Neural progenitor cell (in vitro differentiated cells): Measurements from ENCODE around the gene WDR45.

Experiments
- CTCF ChIP-seq: fragments of 200-600 bp; sonication (generic); IDR thresholded peaks from 2 replicates; pipeline ENCODE4 v1.5.1; 2017; ENCODE audit warnings: antibody characterized with exemption, mild to moderate bottlenecking
- EZH2phosphoT487 ChIP-seq: fragments of 200-600 bp; sonication (generic); IDR thresholded peaks from 2 replicates; pipeline ENCODE4 v1.6.1; 2017; ENCODE audit warnings: antibody characterized with exemption

- TF ChIP-seq EZH2phosphoT487 (no peak), CTCF (no peak)
Measured at GRCh38 chrX:49116076-49116475, 36.4 kb upstream of the WDR45 start.
